LNCaP clone FGC (cell line): ENCODE results near the gene CCDC7.
A peak's percentile ranks its signal among the peaks of the same experiment; 100 is the strongest.

Source experiments
- DNase-seq: peaks from one replicate; pipeline ENCODE4 v3.0.0-alpha.2; 2011; ENCODE audit warnings: low read depth
- H3K4me3 ChIP-seq: 2 replicates; pipeline ENCODE4 v1.5.1; 2011; ENCODE audit warnings: mild to moderate bottlenecking, low read depth, low read length, control low read depth
- TF ChIP-seq, protein P1 (sequence below): IDR thresholded peaks from 2 replicates; pipeline ENCODE4 v1.5.1; 2012; ENCODE audit warnings: mild to moderate bottlenecking; ENCODE audit not compliant: control insufficient read depth, insufficient read depth; ENCODE audit errors: extremely low read depth

Gene CCDC7

DNA sequence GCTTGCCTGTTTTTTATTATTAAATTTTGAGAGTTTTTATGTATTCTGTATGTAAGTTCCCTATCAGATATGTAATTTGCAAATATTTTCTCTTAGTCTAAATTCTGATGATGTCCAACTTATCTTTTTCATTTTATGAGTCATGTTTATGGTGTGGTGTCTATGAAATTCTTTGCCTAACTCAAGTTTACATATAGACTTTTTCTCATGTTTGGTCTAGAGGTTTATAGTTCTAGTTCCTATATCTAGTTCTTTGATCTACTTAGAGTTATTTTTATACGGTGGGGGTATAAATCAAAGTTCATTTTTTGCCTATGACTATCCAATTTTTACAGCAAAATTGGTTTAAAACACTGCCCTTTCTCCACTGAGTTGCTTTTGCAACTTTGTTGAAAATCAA, 26.3 kb upstream of the CCDC7 start:
- DNase-seq: no peak
- H3K4me3 ChIP-seq: no peak overlapping the region
- TF ChIP-seq, protein P1, sequence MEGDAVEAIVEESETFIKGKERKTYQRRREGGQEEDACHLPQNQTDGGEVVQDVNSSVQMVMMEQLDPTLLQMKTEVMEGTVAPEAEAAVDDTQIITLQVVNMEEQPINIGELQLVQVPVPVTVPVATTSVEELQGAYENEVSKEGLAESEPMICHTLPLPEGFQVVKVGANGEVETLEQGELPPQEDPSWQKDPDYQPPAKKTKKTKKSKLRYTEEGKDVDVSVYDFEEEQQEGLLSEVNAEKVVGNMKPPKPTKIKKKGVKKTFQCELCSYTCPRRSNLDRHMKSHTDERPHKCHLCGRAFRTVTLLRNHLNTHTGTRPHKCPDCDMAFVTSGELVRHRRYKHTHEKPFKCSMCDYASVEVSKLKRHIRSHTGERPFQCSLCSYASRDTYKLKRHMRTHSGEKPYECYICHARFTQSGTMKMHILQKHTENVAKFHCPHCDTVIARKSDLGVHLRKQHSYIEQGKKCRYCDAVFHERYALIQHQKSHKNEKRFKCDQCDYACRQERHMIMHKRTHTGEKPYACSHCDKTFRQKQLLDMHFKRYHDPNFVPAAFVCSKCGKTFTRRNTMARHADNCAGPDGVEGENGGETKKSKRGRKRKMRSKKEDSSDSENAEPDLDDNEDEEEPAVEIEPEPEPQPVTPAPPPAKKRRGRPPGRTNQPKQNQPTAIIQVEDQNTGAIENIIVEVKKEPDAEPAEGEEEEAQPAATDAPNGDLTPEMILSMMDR: no peak

DNA sequence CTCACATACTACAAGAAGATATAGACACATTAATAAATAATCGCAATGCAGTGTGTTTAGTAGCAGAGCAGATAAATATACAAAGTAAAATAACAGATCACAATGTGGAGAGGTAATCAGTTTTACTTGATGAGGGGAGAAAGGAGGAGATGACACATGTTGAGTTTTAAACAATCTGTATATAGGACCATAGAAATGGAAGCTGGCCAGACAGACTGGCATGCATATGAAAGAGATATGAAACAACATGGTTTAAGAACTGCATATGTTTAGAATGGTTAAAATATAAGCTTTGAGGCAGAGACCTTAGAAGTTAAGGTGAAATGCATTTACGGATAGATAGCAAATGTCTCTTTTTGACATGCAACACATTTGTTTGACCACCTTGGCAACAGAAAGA, 19.8 kb upstream of the CCDC7 start:
- TF ChIP-seq, protein P1: no peak
- DNase-seq: no peak
- H3K4me3 ChIP-seq: no peak overlapping the region

DNA sequence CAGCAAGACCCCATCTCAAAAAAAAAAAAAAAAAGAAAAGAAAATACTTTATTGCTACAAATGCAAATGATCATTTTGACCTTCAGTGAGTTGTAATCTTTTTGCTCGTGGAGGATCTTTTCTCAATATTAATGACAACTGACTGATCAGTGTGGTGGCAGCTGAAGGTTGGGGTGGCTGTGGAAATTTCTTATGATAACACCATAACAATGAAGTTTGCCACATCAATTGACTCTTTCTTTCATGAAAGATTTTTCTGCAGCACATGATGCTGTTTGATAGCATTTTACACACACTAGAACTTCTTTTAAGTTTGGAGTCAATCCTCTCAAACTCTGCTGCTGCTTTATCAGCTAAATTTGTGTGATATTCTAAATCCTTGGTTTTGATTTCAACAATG, 12.4 kb upstream of the CCDC7 start:
- DNase-seq: no peak
- H3K4me3 ChIP-seq: no peak overlapping the region
- TF ChIP-seq, protein P1: no peak

DNA sequence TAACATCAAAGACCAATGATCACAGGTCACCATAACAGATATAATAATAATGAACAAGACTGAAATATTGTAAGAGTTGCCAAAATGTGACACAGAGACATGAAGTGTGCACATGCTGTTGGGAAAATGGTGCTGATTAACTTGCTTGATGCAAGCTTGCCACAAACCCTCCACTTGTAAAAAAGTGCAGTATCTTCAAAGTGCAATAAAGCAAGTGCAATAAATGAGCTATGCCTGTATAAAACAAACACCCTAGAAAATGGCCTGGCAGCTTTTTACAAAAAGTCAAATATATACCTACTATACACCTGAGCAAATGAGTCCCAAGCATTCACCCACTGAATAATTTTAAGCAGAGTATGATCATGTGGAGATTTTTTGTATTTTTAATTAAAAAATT, 9.7 kb upstream of the CCDC7 start:
- DNase-seq: no peak
- TF ChIP-seq, protein P1: no peak
- no peak overlapping the region for H3K4me3 ChIP-seq

DNA sequence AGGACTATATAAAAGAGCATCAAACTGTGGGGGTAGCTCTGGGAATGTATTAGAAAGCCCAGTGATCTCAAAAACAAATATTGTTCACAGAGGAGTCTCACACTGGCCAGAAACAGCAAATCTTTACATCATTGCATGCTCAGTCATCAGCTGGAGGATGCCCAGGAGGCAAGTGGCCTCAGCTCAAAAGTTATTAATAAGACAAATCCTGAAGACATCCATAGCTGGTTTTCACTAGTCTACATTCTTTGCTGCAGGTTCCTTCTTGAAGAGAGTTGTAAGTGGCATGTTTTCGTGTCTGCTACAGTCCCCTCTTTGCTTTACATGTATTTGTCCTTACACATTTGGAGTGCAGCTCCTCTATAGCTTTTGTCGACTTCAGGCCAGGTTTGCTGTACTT, 8.6 kb upstream of the CCDC7 start:
- TF ChIP-seq, protein P1: no peak
- no peak for DNase-seq
- no peak overlapping the region for H3K4me3 ChIP-seq

DNA sequence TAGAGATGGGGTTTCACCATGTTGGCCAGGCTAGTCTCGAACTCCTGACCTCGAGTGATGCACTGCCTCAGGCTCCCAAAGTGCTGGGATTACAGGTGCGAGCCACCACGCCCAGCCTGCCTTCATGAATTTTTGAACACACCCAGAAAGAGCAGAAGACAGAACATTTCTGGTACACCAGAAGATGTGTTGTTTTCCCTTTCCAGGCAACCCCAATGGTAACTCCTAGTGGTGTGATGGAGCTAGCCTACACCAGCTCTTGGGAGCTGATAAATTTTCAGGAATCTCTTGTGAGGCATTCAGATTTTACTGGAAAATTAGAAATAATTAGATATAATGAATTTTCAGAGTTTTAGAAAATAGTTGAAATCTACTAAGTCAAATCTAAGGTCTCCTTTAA, 904 bp upstream of the CCDC7 start:
- no peak for DNase-seq
- H3K4me3 ChIP-seq: peak overlapping the region; percentile 89
- TF ChIP-seq, protein P1: no peak

DNA sequence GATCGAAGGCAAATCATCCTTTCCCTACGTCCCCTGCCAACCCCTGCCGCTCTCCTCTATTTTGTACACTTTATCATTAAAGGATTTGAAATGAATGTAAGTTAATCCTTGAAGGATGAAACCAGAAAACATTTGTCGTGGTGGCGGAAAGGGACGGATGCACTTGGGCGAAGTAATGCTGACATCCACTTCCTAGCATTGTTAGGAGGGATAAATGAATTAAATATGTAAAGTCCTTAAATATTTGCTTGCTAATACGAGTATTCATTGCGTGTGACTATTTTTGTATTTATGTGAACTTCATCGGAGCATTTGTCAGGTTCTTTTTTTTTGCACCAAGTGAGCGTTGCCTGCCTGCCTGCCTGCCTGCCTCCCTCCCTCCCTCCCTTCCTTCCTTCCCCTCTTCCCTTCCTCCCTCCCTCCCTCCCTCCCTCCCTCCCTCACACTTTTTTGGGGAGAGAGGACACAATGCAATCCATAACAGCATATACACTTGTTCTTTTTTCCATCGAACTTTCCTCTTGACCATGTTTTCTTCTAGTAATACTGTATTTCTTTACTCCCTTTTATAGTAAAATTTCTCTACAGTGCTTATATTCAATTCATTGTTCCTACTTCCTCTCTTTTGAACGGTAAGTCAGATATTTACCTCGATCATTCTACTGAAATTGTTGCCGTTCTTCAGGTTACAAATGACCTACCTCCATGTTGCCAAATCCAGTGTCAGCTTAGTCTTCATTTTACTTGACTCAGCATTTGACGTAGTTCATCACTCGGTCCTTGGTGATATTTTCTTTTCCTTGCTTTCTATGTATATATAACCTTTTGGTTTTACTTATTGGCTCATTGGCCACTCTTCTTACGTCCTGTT, 831 bp downstream of the CCDC7 start:
- TF ChIP-seq, protein P1: no peak
- peak overlapping the region; percentile 89 for H3K4me3 ChIP-seq
- DNase-seq: no peak
